ENCODE results near the gene RHOG.
"Not testable (repeated sequence)": the region's sequence is repeated elsewhere in the genome, so short reads cannot be mapped to it uniquely, and the experiment has no call there.

The RHOG gene

GRCh38 chr11:3840870-3841425 lies at the start of gene RHOG:
RHOG (minus strand) TSS chr11:3840959; CDS start chr11:3828138, 12,821 bp downstream.
- in situ Hi-C loops (cut with MboI; ENCODE audit: low sequenced_read_pairs): no loop called here

GRCh38 chr11:3890014-3890413 lies 49.3 kb upstream of the RHOG start:
- in situ Hi-C loops (cut with MboI; ENCODE audit: low sequenced_read_pairs): no loop called here

GRCh38 chr11:3888876-3889275 lies 48.1 kb upstream of the RHOG start:
- in situ Hi-C loops (cut with MboI; ENCODE audit: low sequenced_read_pairs): no loop called here

GRCh38 chr11:3886985-3887384 lies 46.2 kb upstream of the RHOG start:
- in situ Hi-C loops (cut with MboI; ENCODE audit: low sequenced_read_pairs): no loop called here

- in situ Hi-C loops (cut with MboI; ENCODE audit: low sequenced_read_pairs): no loop called here
Observed at GRCh38 chr11:3885855-3886254, 45.1 kb upstream of the RHOG start.

- in situ Hi-C loops (cut with MboI; ENCODE audit: low sequenced_read_pairs): no loop called here
Observed at GRCh38 chr11:3882655-3883054, 41.9 kb upstream of the RHOG start.

- in situ Hi-C loops (cut with MboI; ENCODE audit: low sequenced_read_pairs): no loop called here
Observed at GRCh38 chr11:3880724-3881123, 40.0 kb upstream of the RHOG start.

- in situ Hi-C loops (cut with MboI; ENCODE audit: low sequenced_read_pairs): no loop called here
Observed at GRCh38 chr11:3879967-3880542, 39.3 kb upstream of the RHOG start.

GRCh38 chr11:3879216-3879966 lies 38.6 kb upstream of the RHOG start:
- in situ Hi-C loops (cut with MboI; ENCODE audit: low sequenced_read_pairs): no loop called here

GRCh38 chr11:3878258-3878584 lies 37.5 kb upstream of the RHOG start:
- in situ Hi-C loops (cut with MboI; ENCODE audit: low sequenced_read_pairs): no loop called here

- in situ Hi-C loops (cut with MboI; ENCODE audit: low sequenced_read_pairs): no loop called here
Observed at GRCh38 chr11:3877364-3878257, 36.9 kb upstream of the RHOG start.

GRCh38 chr11:3876613-3877012 lies 35.9 kb upstream of the RHOG start:
- in situ Hi-C loops (cut with MboI; ENCODE audit: low sequenced_read_pairs): no loop called here

GRCh38 chr11:3873712-3874349 lies 33.1 kb upstream of the RHOG start:
- in situ Hi-C loops (cut with MboI; ENCODE audit: low sequenced_read_pairs): no loop called here

GRCh38 chr11:3867209-3868091 lies 26.7 kb upstream of the RHOG start:
- in situ Hi-C loops (cut with MboI; ENCODE audit: low sequenced_read_pairs): no loop called here

GRCh38 chr11:3866836-3867208 lies 26.1 kb upstream of the RHOG start:
- in situ Hi-C loops (cut with MboI; ENCODE audit: low sequenced_read_pairs): no loop called here

GRCh38 chr11:3866206-3866605 lies 25.4 kb upstream of the RHOG start:
- in situ Hi-C loops (cut with MboI; ENCODE audit: low sequenced_read_pairs): no loop called here

- in situ Hi-C loops (cut with MboI; ENCODE audit: low sequenced_read_pairs): no loop called here
Observed at GRCh38 chr11:3865388-3866193, 24.8 kb upstream of the RHOG start.

- in situ Hi-C loops (cut with MboI; ENCODE audit: low sequenced_read_pairs): no loop called here
Observed at GRCh38 chr11:3861683-3862082, 20.9 kb upstream of the RHOG start.

- in situ Hi-C loops (cut with MboI; ENCODE audit: low sequenced_read_pairs): not testable (repeated sequence)
Observed at GRCh38 chr11:3860898-3861393, 20.2 kb upstream of the RHOG start.
